Karpas-422 (cell line): ENCODE results near the gene MAGI2. TPM values are rescaled to one million over a fixed set of nuclear protein-coding genes. Genes with fewer than 3 reads are reported as not detected.
A peak's percentile ranks its signal among the peaks of the same experiment; 100 is the strongest.

ENCODE experiments used
- DNase-seq: peaks from one replicate; pipeline ENCODE4 v3.0.0-alpha.2; 2015
- H2AFZ ChIP-seq: fragments of 200-600 bp; sonication (generic); 2 replicates; pipeline ENCODE4 v1.6.1; 2014; ENCODE audit warnings: antibody characterized with exemption, low read length, mixed read lengths
- H3K27ac ChIP-seq: fragments of 200-600 bp; sonication (generic); 2 replicates; pipeline ENCODE4 v1.5.1; 2014; ENCODE audit warnings: mild to moderate bottlenecking, low read length, moderate library complexity
- H3K27me3 ChIP-seq: fragments of 200-600 bp; sonication (generic); 2 replicates; pipeline ENCODE4 v1.6.1; 2014; ENCODE audit warnings: low read length, mixed read lengths
- H3K36me3 ChIP-seq: fragments of 200-600 bp; sonication (generic); 2 replicates; pipeline ENCODE4 v1.6.1; 2014; ENCODE audit warnings: low read length, mixed read lengths; ENCODE audit not compliant: insufficient read depth
- H3K4me1 ChIP-seq: fragments of 200-600 bp; sonication (generic); 2 replicates; pipeline ENCODE4 v1.6.1; 2014; ENCODE audit warnings: mild to moderate bottlenecking, low read length, mixed read lengths
- H3K4me2 ChIP-seq: fragments of 200-600 bp; sonication (generic); 2 replicates; pipeline ENCODE4 v1.6.1; 2014; ENCODE audit warnings: low read length, low read depth, mild to moderate bottlenecking; ENCODE audit not compliant: poor library complexity, severe bottlenecking
- H3K4me3 ChIP-seq: fragments of 200-600 bp; sonication (generic); 2 replicates; pipeline ENCODE4 v1.5.1; 2014; ENCODE audit warnings: mild to moderate bottlenecking, antibody characterized with exemption, low read length, mixed read lengths
- H3K79me2 ChIP-seq: fragments of 200-600 bp; sonication (generic); 2 replicates; pipeline ENCODE4 v1.6.1; 2014; ENCODE audit warnings: mild to moderate bottlenecking, low read length, mixed read lengths
- H3K9ac ChIP-seq: fragments of 200-600 bp; sonication (generic); 2 replicates; pipeline ENCODE4 v1.6.0; 2014; ENCODE audit warnings: low read length
- H3K9me2 ChIP-seq: fragments of 200-600 bp; sonication (generic), shearing (Covaris generic); replicated peaks from 2 replicates; pipeline ENCODE4 v1.6.0; 2014; ENCODE audit warnings: mild to moderate bottlenecking, low read length, moderate library complexity; ENCODE audit not compliant: insufficient read depth
- H3K9me3 ChIP-seq: fragments of 300-700, 200-600 bp; sonication (generic); 2 replicates; pipeline ENCODE4 v1.6.1; 2014; ENCODE audit warnings: low read length, mixed read lengths
- H4K20me1 ChIP-seq: fragments of 200-600 bp; sonication (generic); 2 replicates; pipeline ENCODE4 v1.6.1; 2014; ENCODE audit warnings: mild to moderate bottlenecking, antibody characterized with exemption, low read length, low read depth; ENCODE audit not compliant: insufficient read depth
- total RNA-seq: library from RNA; depleted of rRNA; stranded (reverse); fragments of >200 nt; shearing (Covaris generic); gene quantifications from 2 replicates; pipeline ENCODE4 v1.2.3, GENCODE V29; 2014; ENCODE audit warnings: low replicate concordance

The MAGI2 gene
- total RNA-seq, 1 experiment from 2014 or later = 0.93 TPM

- H3K9me3 ChIP-seq = no peaks in the 10 kb centered on the region; the same call in 1 of the 2 replicates
- DNase-seq = no peak
- H3K4me3 ChIP-seq = no peak overlapping the region
- H3K9ac ChIP-seq = no peak overlapping the region
- H3K79me2 ChIP-seq = no peaks in the 10 kb centered on the region
- no peaks in the 10 kb centered on the region for H3K36me3 ChIP-seq
- H2AFZ ChIP-seq = no peak overlapping the region
- H3K4me1 ChIP-seq = no peaks in the 10 kb centered on the region
- H4K20me1 ChIP-seq = no peaks in the 10 kb centered on the region
- H3K27ac ChIP-seq = no peak overlapping the region
- H3K4me2 ChIP-seq = no peak overlapping the region
- no peaks in the 10 kb centered on the region for H3K27me3 ChIP-seq
- no peaks in the 10 kb centered on the region for H3K9me2 ChIP-seq
Measured at GRCh38 chr7:78939669-78940068, 513.8 kb downstream of the MAGI2 start.

- Histone ChIP-seq H4K20me1 (no peaks in the 10 kb centered on the region), H3K4me3 (no peak overlapping the region), H3K79me2 (no peaks in the 10 kb centered on the region), H2AFZ (no peak overlapping the region), H3K4me1 (no peaks in the 10 kb centered on the region), H3K4me2 (no peak overlapping the region), H3K27ac (no peak overlapping the region), H3K36me3 (no peaks in the 10 kb centered on the region), H3K27me3 (no peaks in the 10 kb centered on the region), H3K9me3 (no peaks in the 10 kb centered on the region), H3K9me2 (no peaks in the 10 kb centered on the region), H3K9ac (no peak overlapping the region)
- DNase-seq = peak; percentile 45
Measured at GRCh38 chr7:78924581-78924980, 528.9 kb downstream of the MAGI2 start.

- no peak for DNase-seq
- H3K27me3 ChIP-seq = no peaks in the 10 kb centered on the region
Measured at GRCh38 chr7:78912781-78913180, 540.7 kb downstream of the MAGI2 start.

GRCh38 chr7:78906735-78907134 is 546.7 kb downstream of the MAGI2 start:
- no peak overlapping the region for H3K9ac ChIP-seq
- no peak overlapping the region for H3K4me2 ChIP-seq
- 0 out of 2 replicates have a peak, but pooled peaks cover 3% of the 10 kb centered on the region for H3K9me2 ChIP-seq
- H3K9me3 ChIP-seq = no peaks in the 10 kb centered on the region
- no peak overlapping the region for H2AFZ ChIP-seq
- no peaks in the 10 kb centered on the region for H3K4me1 ChIP-seq
- no peaks in the 10 kb centered on the region for H3K36me3 ChIP-seq
- no peaks in the 10 kb centered on the region for H4K20me1 ChIP-seq
- no peak overlapping the region for H3K27ac ChIP-seq
- no peak overlapping the region for H3K4me3 ChIP-seq
- H3K27me3 ChIP-seq = no peaks in the 10 kb centered on the region
- no peaks in the 10 kb centered on the region for H3K79me2 ChIP-seq
- DNase-seq = no peak

More at GRCh38 chr7:78912781-78913180, 540.7 kb downstream of the MAGI2 start:
- Histone ChIP-seq H3K27ac (no peak overlapping the region), H3K4me2 (no peak overlapping the region), H3K4me1 (no peaks in the 10 kb centered on the region), H3K9me3 (no peaks in the 10 kb centered on the region), H4K20me1 (no peaks in the 10 kb centered on the region), H3K9ac (no peak overlapping the region), H3K79me2 (no peaks in the 10 kb centered on the region), H2AFZ (no peak overlapping the region), H3K9me2 (no peaks in the 10 kb centered on the region), H3K4me3 (no peak overlapping the region), H3K36me3 (no peaks in the 10 kb centered on the region)

- no peak for DNase-seq
- no peak overlapping the region for H2AFZ ChIP-seq
- no peak overlapping the region for H3K4me2 ChIP-seq
- no peaks in the 10 kb centered on the region for H4K20me1 ChIP-seq
- H3K9me3 ChIP-seq = no peaks in the 10 kb centered on the region
- no peaks in the 10 kb centered on the region for H3K79me2 ChIP-seq
- H3K9ac ChIP-seq = no peak overlapping the region
- H3K27me3 ChIP-seq = no peaks in the 10 kb centered on the region
- no peak overlapping the region for H3K27ac ChIP-seq
- H3K4me1 ChIP-seq = no peaks in the 10 kb centered on the region
- H3K36me3 ChIP-seq = no peaks in the 10 kb centered on the region
- H3K4me3 ChIP-seq = no peak overlapping the region
- 0 out of 2 replicates have a peak, but pooled peaks cover 3% of the 10 kb centered on the region for H3K9me2 ChIP-seq
Measured at GRCh38 chr7:78905436-78905835, 548.0 kb downstream of the MAGI2 start.

GRCh38 chr7:78904983-78905382 is 548.5 kb downstream of the MAGI2 start:
- H3K9me3 ChIP-seq = no peaks in the 10 kb centered on the region
- H3K4me1 ChIP-seq = no peaks in the 10 kb centered on the region
- no peak overlapping the region for H3K4me2 ChIP-seq
- H3K9me2 ChIP-seq = 0 out of 2 replicates have a peak, but pooled peaks cover 3% of the 10 kb centered on the region
- DNase-seq = no peak
- H3K36me3 ChIP-seq = no peaks in the 10 kb centered on the region
- H3K9ac ChIP-seq = no peak overlapping the region
- no peaks in the 10 kb centered on the region for H4K20me1 ChIP-seq
- no peak overlapping the region for H3K27ac ChIP-seq
- no peak overlapping the region for H2AFZ ChIP-seq
- no peak overlapping the region for H3K4me3 ChIP-seq
- no peaks in the 10 kb centered on the region for H3K27me3 ChIP-seq
- H3K79me2 ChIP-seq = no peaks in the 10 kb centered on the region

- DNase-seq = no peak
- Histone ChIP-seq H4K20me1 (no peaks in the 10 kb centered on the region), H3K4me2 (no peak overlapping the region)
Measured at GRCh38 chr7:78901566-78901965, 551.9 kb downstream of the MAGI2 start.

GRCh38 chr7:78900806-78901205 is 552.7 kb downstream of the MAGI2 start:
- DNase-seq = no peak
- H3K79me2 ChIP-seq = no peaks in the 10 kb centered on the region

More at GRCh38 chr7:78901566-78901965, 551.9 kb downstream of the MAGI2 start:
- Histone ChIP-seq H3K9me2 (0 out of 2 replicates have a peak, but pooled peaks cover 3% of the 10 kb centered on the region), H3K9me3 (no peaks in the 10 kb centered on the region), H3K79me2 (no peaks in the 10 kb centered on the region), H3K27me3 (no peaks in the 10 kb centered on the region), H3K9ac (no peak overlapping the region), H3K4me3 (no peak overlapping the region), H3K4me1 (no peaks in the 10 kb centered on the region), H3K36me3 (no peaks in the 10 kb centered on the region), H3K27ac (no peak overlapping the region), H2AFZ (no peak overlapping the region)

GRCh38 chr7:78895393-78895792 is 558.1 kb downstream of the MAGI2 start:
- Histone ChIP-seq H3K4me3 (no peak overlapping the region), H3K27ac (no peak overlapping the region), H3K79me2 (no peaks in the 10 kb centered on the region), H3K9me2 (no peaks in the 10 kb centered on the region), H3K4me2 (no peak overlapping the region), H3K9me3 (no peaks in the 10 kb centered on the region), H3K36me3 (no peaks in the 10 kb centered on the region), H3K9ac (no peak overlapping the region), H4K20me1 (no peaks in the 10 kb centered on the region), H3K4me1 (no peaks in the 10 kb centered on the region), H2AFZ (no peak overlapping the region), H3K27me3 (no peaks in the 10 kb centered on the region)
- no peak for DNase-seq

More at GRCh38 chr7:78900806-78901205, 552.7 kb downstream of the MAGI2 start:
- no peaks in the 10 kb centered on the region for H3K27me3 ChIP-seq
- no peaks in the 10 kb centered on the region for H3K4me1 ChIP-seq
- no peak overlapping the region for H3K27ac ChIP-seq
- H3K4me2 ChIP-seq = no peak overlapping the region
- no peak overlapping the region for H2AFZ ChIP-seq
- H3K9me2 ChIP-seq = 0 out of 2 replicates have a peak, but pooled peaks cover 3% of the 10 kb centered on the region
- H3K36me3 ChIP-seq = no peaks in the 10 kb centered on the region
- no peak overlapping the region for H3K4me3 ChIP-seq
- H3K9ac ChIP-seq = no peak overlapping the region
- H3K9me3 ChIP-seq = no peaks in the 10 kb centered on the region
- H4K20me1 ChIP-seq = no peaks in the 10 kb centered on the region
